Stimulated activated naive CD8-positive, alpha-beta T cell treated with anti-CD3 and anti-CD28 coated beads, Interleukin-15, Interleukin-2, amounts not matched to agents 100 ng/mL and 50 ng/mL, for 24 hours (primary cell): ENCODE data around the gene LMNTD1.
"Not testable (repeated sequence)": the region's sequence is repeated elsewhere in the genome, so short reads cannot be mapped to it uniquely, and the experiment has no call there.

Source experiments
- H3K27ac Mint-ChIP-seq: one replicate; pipeline ENCODE4 v1.8.0; 2021; ENCODE audit warnings: mild to moderate bottlenecking, mixed read lengths
- H3K27me3 Mint-ChIP-seq: one replicate; pipeline ENCODE4 v1.8.0; 2021; ENCODE audit warnings: mixed read lengths
- H3K36me3 Mint-ChIP-seq: one replicate; pipeline ENCODE4 v1.8.0; 2021; ENCODE audit warnings: low read depth, mixed read lengths
- H3K4me1 Mint-ChIP-seq: one replicate; pipeline ENCODE4 v1.8.0; 2021; ENCODE audit warnings: low read depth, mixed read lengths
- H3K4me3 Mint-ChIP-seq: one replicate; pipeline ENCODE4 v1.8.0; 2021; ENCODE audit warnings: mild to moderate bottlenecking, mixed read lengths
- H3K9me3 Mint-ChIP-seq: one replicate; pipeline ENCODE4 v1.8.0; 2021; ENCODE audit warnings: mixed read lengths

The LMNTD1 gene

DNA sequence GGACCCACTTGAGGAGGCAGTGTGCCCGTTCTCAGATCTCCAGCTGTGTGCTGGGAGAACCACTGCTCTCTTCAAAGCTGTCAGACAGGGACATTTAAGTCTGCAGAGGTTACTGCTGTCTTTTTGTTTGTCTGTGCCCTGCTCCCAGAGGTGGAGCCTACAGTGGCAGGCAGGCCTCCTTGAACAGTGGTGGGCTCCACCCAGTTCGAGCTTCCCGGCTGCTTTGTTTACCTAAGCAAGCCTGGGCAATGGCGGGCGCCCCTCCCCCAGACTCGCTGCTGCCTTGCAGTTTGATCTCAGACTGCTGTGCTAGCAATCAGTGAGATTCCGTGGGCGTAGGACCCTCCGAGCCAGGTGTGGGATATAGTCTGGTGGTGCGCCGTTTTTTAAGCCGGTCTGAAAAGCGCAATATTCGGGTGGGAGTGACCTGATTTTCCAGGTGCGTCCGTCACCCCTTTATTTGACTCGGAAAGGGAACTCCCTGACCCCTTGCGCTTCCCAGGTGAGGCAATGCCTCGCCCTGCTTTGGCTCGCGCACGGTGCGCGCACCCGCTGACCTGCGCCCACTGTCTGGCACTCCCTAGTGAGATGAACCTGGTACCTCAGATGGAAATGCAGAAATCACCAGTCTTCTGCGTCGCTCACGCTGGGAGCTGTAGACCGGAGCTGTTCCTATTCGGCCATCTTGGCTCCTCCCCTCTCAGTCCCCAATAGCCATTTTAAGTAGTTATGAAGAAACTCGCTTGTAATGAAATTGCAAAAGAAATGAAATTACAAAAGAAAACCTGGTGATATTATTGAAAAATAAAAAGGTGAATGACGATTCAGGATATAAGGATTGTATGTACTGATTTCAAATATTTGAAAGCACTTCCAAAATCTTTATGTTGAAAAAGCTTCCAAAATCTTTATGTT, 63.9 kb downstream of the LMNTD1 start:
- not testable (repeated sequence) for H3K4me3 Mint-ChIP-seq, H3K9me3 Mint-ChIP-seq, H3K27me3 Mint-ChIP-seq, H3K27ac Mint-ChIP-seq, H3K36me3 Mint-ChIP-seq, H3K4me1 Mint-ChIP-seq

- Mint-ChIP-seq H3K27me3 (no peaks in the 10 kb centered on the region), H3K9me3 (no peaks in the 10 kb centered on the region), H3K36me3 (no peaks in the 10 kb centered on the region), H3K4me3 (no peak overlapping the region), H3K4me1 (no peaks in the 10 kb centered on the region), H3K27ac (no peak overlapping the region)
Observed at GRCh38 chr12:25482625-25483024, 70.5 kb downstream of the LMNTD1 start.

GRCh38 chr12:25480145-25480544, 72.9 kb downstream of the LMNTD1 start:
- Mint-ChIP-seq H3K27ac (no peak overlapping the region), H3K9me3 (no peaks in the 10 kb centered on the region), H3K4me3 (no peak overlapping the region), H3K4me1 (no peaks in the 10 kb centered on the region), H3K27me3 (no peaks in the 10 kb centered on the region), H3K36me3 (no peaks in the 10 kb centered on the region)

DNA sequence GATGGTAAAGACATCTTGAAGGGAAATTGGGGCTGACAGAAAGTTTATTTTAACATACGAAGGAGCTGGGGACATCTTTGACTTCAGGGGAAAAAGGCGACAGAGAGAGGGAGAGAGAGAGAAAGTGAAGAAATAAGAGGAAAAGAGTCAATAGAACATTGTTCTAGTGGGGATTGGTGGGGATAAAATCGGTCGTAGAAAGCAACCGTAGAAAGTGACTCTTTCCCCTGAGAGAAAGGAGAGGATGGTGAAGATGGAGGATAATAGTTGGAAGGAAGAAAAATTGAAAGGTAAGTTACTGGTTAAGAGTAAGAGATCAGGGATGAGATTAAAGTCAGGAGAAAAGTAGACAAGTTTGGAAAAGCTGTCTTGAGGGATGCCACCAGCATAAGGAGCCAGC, 75.9 kb downstream of the LMNTD1 start:
- no peak overlapping the region for H3K27ac Mint-ChIP-seq
- no peaks in the 10 kb centered on the region for H3K4me1 Mint-ChIP-seq
- no peaks in the 10 kb centered on the region for H3K9me3 Mint-ChIP-seq
- H3K27me3 Mint-ChIP-seq, result no peaks in the 10 kb centered on the region
- H3K36me3 Mint-ChIP-seq, result no peaks in the 10 kb centered on the region
- H3K4me3 Mint-ChIP-seq, result no peak overlapping the region

DNA sequence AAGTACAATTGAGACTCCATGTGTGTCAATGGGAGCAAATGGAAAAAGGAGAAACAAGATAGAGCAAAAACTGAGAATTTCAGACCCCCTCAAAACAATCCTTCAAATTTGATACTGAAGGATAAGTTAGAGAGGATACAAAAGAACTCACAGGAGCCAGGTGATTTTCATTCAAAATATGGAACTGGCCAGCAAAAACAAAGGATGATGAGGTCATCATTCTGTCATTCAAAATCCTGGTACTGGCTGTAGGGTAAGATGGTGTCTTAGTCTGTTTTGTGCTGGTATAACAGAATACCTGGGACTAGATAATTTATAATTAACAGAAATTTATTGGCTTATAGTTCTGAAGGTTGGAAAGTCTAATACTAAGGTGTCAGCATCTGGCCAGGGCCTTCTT, 80.6 kb downstream of the LMNTD1 start:
- no peaks in the 10 kb centered on the region for H3K36me3 Mint-ChIP-seq
- H3K27me3 Mint-ChIP-seq, result no peaks in the 10 kb centered on the region

DNA sequence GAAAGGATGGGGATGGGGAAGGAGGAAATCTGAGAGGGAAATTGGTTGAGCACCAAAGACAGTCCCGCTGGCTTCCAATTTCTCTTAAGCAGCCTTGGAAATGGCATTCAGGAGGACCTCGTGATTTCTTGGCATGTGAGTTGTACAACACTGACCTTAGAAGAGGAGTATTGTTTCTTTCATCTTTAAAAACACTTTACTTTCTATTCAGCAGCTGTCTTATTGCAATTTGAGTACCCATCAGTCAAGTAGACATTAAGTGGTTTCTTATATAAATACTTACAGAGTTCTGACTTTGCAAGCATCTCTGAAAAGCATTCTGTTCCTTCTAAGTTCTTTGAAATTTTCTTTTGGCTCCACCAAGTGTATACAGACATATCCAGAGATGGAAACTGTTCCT, 83.2 kb downstream of the LMNTD1 start:
- no peaks in the 10 kb centered on the region for H3K27me3 Mint-ChIP-seq
- H3K4me1 Mint-ChIP-seq, result no peaks in the 10 kb centered on the region
- H3K36me3 Mint-ChIP-seq, result no peaks in the 10 kb centered on the region
- no peak overlapping the region for H3K4me3 Mint-ChIP-seq
- no peaks in the 10 kb centered on the region for H3K9me3 Mint-ChIP-seq
- no peak overlapping the region for H3K27ac Mint-ChIP-seq

More for the DNA sequence above, 80.6 kb downstream of the LMNTD1 start:
- Mint-ChIP-seq H3K4me1 (no peaks in the 10 kb centered on the region), H3K9me3 (no peaks in the 10 kb centered on the region), H3K4me3 (no peak overlapping the region), H3K27ac (no peak overlapping the region)

GRCh38 chr12:25469368-25469767, 83.7 kb downstream of the LMNTD1 start:
- Mint-ChIP-seq H3K27ac (no peak overlapping the region), H3K36me3 (no peaks in the 10 kb centered on the region), H3K4me1 (no peaks in the 10 kb centered on the region), H3K9me3 (no peaks in the 10 kb centered on the region), H3K27me3 (no peaks in the 10 kb centered on the region), H3K4me3 (no peak overlapping the region)

DNA sequence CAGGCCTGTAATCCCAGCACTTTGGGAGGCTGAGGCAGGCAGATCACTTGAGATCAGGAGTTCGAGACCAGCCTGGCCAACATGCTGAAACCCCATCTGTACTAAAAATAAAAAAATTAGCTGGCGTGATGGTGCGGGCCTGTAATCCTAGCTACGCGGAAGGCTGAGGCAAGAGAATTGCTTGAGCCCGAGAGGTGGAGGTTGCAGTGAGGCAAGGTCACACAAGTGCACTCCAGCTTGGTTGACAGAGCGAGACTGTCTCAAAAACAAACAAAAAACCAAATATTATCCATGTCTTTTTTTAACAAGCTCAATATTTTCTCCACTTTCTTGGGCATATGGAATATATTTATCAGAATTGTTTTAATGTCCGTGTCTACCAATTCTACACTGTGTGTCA, 89.6 kb downstream of the LMNTD1 start:
- H3K4me3 Mint-ChIP-seq, result no peak overlapping the region
- H3K27me3 Mint-ChIP-seq, result no peaks in the 10 kb centered on the region
- no peaks in the 10 kb centered on the region for H3K9me3 Mint-ChIP-seq
- H3K4me1 Mint-ChIP-seq, result no peaks in the 10 kb centered on the region
- no peaks in the 10 kb centered on the region for H3K36me3 Mint-ChIP-seq
- H3K27ac Mint-ChIP-seq, result no peak overlapping the region

GRCh38 chr12:25463005-25463404, 90.1 kb downstream of the LMNTD1 start:
- no peaks in the 10 kb centered on the region for H3K36me3 Mint-ChIP-seq
- H3K9me3 Mint-ChIP-seq, result no peaks in the 10 kb centered on the region
- no peak overlapping the region for H3K4me3 Mint-ChIP-seq
- no peak overlapping the region for H3K27ac Mint-ChIP-seq
- no peaks in the 10 kb centered on the region for H3K4me1 Mint-ChIP-seq
- H3K27me3 Mint-ChIP-seq, result no peaks in the 10 kb centered on the region

- no peaks in the 10 kb centered on the region for H3K36me3 Mint-ChIP-seq
- no peak overlapping the region for H3K27ac Mint-ChIP-seq
- no peaks in the 10 kb centered on the region for H3K27me3 Mint-ChIP-seq
- no peak overlapping the region for H3K4me3 Mint-ChIP-seq
- no peaks in the 10 kb centered on the region for H3K4me1 Mint-ChIP-seq
- no peaks in the 10 kb centered on the region for H3K9me3 Mint-ChIP-seq
Observed at GRCh38 chr12:25459541-25459951, 93.5 kb downstream of the LMNTD1 start.

DNA sequence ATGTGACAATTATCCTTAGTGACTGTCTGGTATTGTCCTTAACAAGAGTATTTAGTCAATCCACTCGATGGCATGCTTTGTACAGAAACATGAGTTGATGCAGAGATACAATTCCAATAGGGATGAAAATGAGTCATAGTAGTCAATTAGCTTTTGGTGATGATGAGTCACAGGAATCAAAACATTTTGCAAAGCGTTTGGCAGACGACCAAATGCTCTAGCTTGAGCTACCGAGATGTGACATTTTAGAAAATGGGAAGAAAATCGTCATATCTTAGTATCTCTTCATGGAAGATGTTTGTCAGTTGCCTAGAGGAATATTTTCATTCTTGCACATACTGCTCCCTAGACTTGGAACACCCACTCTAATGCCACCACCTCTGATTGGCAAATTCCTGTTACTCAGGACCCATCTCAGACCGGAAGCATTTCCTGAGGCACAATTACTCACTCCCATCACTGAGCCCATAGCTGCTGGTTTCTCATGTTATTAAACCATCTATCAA, 95.0 kb downstream of the LMNTD1 start:
- H3K9me3 Mint-ChIP-seq, result no peaks in the 10 kb centered on the region
- no peak overlapping the region for H3K27ac Mint-ChIP-seq

DNA sequence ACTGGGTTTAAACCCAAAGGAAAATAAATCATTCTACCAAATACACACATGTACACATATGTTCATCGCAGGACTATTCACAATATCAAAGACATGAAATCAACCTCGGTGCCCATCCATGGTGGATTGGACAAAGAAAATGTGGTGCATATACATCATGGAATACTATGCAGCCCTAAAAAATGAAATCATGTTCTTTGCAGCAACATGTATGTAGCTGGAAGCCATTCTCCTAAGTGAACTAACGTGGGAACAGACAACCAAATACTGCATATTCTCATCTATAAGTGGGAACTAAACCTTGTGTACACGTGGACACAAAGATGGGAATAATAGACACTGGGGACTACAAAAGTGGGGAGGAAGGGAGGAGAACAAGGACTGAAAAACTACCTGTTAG, 96.6 kb downstream of the LMNTD1 start:
- Mint-ChIP-seq H3K9me3 (no peaks in the 10 kb centered on the region), H3K36me3 (no peaks in the 10 kb centered on the region), H3K4me1 (no peaks in the 10 kb centered on the region), H3K27ac (no peak overlapping the region), H3K27me3 (no peaks in the 10 kb centered on the region), H3K4me3 (no peak overlapping the region)

More for the DNA sequence above, 95.0 kb downstream of the LMNTD1 start:
- H3K4me1 Mint-ChIP-seq, result no peaks in the 10 kb centered on the region
- H3K4me3 Mint-ChIP-seq, result no peak overlapping the region
- H3K36me3 Mint-ChIP-seq, result no peaks in the 10 kb centered on the region
- H3K27me3 Mint-ChIP-seq, result no peaks in the 10 kb centered on the region

DNA sequence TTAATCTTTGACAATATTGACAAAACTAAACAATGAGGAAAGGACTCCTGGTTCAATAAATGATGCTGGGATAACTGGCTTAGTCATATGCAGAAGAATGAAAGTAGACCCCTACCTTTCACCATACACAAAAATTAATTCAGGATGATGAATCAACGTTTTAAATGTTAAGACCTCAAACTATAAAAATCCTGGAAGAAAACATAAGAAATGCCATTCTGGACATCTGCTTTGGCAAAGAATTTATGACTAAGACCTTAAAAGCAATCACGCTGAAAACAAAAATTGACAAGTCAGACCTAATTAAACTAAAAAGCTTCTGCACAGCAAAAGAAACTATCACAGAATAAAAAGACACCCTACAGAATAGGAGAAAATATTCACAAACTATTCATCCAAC, 97.4 kb downstream of the LMNTD1 start:
- no peak overlapping the region for H3K27ac Mint-ChIP-seq
- H3K36me3 Mint-ChIP-seq, result no peaks in the 10 kb centered on the region
- H3K27me3 Mint-ChIP-seq, result no peaks in the 10 kb centered on the region
- H3K4me3 Mint-ChIP-seq, result no peak overlapping the region
- no peaks in the 10 kb centered on the region for H3K4me1 Mint-ChIP-seq
- H3K9me3 Mint-ChIP-seq, result no peaks in the 10 kb centered on the region

- Mint-ChIP-seq H3K36me3 (no peaks in the 10 kb centered on the region), H3K4me3 (no peak overlapping the region), H3K27ac (no peak overlapping the region), H3K4me1 (no peaks in the 10 kb centered on the region), H3K27me3 (no peaks in the 10 kb centered on the region), H3K9me3 (no peaks in the 10 kb centered on the region)
Observed at GRCh38 chr12:25449007-25449406, 104.1 kb downstream of the LMNTD1 start.

GRCh38 chr12:25447046-25447445, 106.0 kb downstream of the LMNTD1 start:
- H3K36me3 Mint-ChIP-seq, result no peaks in the 10 kb centered on the region
- H3K9me3 Mint-ChIP-seq, result no peaks in the 10 kb centered on the region
- no peak overlapping the region for H3K27ac Mint-ChIP-seq
- H3K4me3 Mint-ChIP-seq, result no peak overlapping the region
- no peaks in the 10 kb centered on the region for H3K4me1 Mint-ChIP-seq
- no peaks in the 10 kb centered on the region for H3K27me3 Mint-ChIP-seq

DNA sequence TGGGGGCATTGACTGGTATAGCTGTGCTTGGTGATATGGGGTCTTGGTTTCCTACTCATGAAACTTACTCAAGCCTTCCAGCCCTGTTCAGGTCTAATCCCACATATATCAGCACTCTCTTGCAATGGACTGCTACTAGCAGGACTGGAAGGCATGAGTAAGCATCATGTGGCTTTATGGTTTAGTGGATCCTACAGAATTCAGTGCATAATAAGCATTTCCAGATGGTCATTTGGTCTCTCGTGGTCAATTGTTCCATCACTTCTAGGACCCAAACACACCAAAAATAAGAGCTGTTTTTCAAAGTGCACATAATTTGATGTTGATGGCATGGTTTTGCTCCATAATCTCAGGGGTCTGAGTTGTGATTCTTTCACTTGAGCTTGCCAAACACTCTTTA, 114.4 kb downstream of the LMNTD1 start:
- H3K27me3 Mint-ChIP-seq, result no peaks in the 10 kb centered on the region
- no peak overlapping the region for H3K27ac Mint-ChIP-seq
- H3K4me1 Mint-ChIP-seq, result peaks cover 6% of the 10 kb centered on the region
- H3K4me3 Mint-ChIP-seq, result no peak overlapping the region
- no peaks in the 10 kb centered on the region for H3K9me3 Mint-ChIP-seq
- no peaks in the 10 kb centered on the region for H3K36me3 Mint-ChIP-seq
